ENCODE results near the gene SNURF.
"Not testable (repeated sequence)": the region's sequence is repeated elsewhere in the genome, so short reads cannot be mapped to it uniquely, and the experiment has no call there.

SNURF gene, protein sequence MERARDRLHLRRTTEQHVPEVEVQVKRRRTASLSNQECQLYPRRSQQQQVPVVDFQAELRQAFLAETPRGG

DNA sequence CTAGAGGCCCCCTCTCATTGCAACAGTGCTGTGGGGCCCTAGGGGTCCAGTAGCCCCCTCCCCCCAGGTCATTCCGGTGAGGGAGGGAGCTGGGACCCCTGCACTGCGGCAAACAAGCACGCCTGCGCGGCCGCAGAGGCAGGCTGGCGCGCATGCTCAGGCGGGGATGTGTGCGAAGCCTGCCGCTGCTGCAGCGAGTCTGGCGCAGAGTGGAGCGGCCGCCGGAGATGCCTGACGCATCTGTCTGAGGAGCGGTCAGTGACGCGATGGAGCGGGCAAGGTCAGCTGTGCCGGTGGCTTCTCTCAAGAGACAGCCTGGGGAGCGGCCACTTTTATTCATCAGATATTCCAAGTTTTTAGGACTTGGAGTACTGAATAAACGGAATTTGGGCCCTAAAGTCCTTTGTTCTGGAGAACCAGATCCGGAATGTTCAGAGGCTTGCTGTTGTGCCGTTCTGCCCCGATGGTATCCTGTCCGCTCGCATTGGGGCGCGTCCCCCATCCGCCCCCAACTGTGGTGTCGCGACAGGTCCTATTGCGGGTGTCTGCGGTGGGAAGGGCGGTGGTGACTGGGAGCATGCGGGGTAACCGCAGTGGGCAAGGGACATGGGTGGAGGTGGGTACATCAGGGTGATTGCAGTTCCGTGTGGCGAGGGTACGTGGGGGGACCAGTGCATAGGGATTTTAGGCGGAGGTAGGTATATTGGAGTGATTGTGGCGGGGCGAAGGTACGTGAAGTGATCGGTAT lies at the start of gene SNURF, which contains the start of gene SNRPN:
TSS of gene SNURF (plus strand) at position 205 of the 748 bp plus-strand sequence. CDS start at position 267, 62 bp downstream.
TSS of gene SNRPN (plus strand) at position 205 of the 748 bp plus-strand sequence. CDS start 19,467 bp downstream, outside the sequence.
- peak; percentile 41 for DNase-seq

DNA sequence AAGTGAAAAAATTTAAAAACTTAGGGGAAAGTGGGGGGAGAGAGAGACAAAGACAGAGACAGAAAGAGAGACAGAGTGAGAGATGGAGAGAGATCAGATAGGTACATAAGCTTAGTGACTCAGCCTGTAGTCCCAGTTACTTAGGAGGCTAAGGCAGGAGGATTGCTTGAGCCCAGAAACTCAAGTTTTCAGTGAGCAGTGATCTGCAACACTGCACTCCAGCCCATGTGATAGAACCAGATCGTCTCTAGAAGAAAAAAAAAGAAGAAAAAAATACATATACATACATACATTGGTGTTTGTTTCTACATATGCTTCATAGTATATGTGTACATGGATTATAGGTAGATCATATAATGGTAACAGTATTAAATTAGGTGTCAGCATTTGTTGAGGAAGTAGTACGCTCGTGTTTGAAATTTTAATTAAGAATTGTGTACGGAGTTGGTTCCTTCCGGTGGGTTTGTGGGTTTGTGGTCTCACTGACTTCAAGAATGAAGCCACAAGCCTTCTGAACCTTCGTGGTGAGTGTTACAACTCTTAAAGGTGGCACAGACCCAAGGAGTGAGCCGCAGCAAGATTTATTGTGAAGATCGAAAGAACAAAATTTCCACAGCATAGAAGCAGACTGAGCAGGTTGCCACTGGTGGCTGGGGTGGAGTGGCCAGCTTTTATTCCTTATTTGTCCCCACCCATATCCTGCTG lies 38.3 kb upstream of the SNURF start:
- DNase-seq, result no peak

DNA sequence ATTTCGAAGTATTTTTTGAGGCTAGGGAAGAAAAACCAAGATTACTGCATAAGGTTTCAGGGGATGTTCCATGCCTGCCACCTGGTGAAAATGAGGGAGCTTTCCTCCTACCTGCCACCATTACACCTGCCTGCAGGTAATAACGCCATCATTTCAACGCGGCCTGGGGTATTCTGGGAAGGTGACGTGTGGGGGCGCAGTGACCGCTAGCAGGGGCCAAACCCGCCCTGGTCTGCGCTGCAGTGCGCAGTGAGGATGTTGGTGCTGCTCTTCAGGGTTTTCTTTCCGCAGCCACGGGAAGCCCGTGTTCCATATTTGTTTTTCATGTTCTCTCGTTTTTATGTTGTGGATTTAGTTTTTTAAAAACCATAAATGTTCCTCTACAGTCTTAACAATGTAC lies 37.4 kb upstream of the SNURF start:
- DNase-seq, result no peak

DNA sequence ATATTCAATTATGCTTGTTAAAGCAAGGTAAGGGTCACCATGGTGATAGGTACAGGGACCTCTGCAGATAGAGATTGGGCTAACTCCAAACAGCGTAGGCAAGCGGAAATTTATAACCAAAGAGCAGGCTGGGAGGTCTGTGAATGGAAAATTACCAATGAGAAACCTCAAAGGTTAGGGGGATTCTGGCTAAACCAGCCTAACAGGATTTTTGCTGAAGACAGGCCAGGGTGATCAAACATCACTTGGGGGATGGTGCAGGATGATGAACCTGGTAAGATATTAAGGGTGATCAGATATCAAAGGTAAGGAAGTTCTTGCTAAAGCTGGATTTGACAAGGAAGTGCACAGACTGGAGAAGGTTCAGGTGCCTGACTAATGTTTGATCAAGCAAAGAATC lies 35.3 kb upstream of the SNURF start:
- no peak for DNase-seq

DNA sequence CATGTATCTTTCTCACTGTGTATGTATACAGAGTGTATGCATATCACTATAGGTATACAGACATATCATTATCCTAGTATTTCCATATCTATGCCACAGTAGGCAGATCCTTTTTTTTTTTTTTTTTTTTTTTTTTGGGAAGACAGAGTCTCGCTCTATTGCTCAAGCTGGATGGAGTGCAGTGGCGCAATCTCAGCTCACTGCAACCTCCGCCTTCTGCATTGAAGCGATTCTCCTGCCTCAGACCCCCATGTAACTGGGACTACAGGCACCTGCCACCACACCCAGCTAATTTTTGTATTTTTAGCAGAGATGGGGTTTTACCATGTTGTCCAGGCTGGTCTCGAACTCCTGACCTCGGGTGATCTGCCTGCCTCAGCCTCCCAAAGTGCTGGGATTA lies 32.0 kb upstream of the SNURF start:
- DNase-seq, result not testable (repeated sequence)

DNA sequence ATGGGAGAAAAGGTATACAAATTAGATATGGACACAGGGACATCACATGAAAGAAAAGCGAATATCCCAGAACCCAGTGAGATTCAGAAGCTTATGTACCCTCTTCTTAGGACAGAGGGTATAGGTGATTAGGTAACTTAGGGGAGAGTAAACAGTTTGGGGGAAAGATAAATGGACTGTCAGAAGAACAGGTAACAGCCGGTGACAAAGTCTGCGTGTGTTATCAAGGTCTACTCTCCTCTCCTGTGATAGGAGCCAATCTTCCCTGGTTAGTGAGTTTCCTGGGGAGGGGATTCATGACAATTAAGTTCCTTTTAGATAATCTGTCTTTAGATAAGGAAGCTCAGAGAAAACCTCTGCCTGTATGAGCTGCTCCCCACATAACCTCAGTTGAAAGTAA lies 30.6 kb upstream of the SNURF start:
- no peak for DNase-seq

DNA sequence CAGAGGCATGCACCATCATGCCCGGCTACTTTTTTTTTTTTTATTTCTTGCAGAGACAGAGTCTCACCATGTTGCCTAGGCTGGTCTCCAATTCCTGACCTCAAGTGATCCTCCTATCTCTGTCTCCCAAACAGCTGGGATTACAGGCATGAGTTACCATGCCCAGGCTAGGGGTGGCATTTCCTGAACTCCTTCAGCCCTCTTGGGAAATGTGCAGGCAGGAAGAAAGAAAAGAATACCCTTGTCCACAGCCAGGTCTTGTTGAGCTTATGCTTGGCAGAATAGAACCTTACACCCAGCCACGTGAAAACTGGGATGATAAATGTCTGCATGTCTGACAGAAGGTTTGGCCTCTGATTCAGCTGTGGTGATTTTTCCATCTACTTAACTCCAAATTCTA lies 30.2 kb upstream of the SNURF start:
- DNase-seq, result no peak

DNA sequence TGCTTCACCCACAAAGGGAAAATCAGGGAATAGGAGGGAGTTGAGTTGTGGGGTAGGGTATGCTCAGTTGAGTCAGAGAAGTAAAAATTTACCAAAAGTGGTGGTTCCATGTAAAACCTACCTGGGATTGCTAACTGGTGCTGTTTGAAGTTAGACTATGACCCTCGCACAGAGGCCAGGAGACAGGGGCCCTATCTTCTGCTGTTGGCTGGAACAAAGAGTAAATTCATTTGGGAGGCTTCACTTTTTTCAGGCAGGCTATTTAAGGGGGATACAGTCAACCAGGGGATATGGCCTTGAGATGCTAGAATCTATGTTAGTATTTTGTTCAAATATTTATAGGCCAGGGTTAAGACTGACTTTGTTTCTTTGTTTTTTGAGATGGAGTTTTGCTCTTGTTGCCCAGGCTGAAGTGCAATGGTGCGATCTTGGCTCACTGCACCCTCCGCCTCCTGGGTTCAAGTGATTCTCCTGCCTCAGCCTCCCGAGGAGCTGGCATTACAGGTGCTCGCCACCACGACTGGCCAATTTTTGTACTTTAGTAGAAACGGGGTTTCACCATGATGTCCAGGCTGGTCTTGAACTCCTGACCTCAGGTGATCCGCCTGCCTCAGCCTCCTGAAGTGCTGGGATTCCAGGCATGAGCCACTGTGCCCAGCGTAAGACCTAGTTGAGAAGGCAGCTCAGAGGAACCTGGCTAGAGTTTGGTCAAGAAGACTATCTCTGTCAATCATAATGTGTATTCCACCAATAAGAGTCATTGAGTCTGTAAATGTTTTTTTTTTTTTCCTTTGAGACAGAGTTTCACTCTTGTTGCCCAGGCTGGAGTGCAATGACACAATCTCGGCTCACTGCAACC lies 22.7 kb upstream of the SNURF start:
- not testable (repeated sequence) for DNase-seq

DNA sequence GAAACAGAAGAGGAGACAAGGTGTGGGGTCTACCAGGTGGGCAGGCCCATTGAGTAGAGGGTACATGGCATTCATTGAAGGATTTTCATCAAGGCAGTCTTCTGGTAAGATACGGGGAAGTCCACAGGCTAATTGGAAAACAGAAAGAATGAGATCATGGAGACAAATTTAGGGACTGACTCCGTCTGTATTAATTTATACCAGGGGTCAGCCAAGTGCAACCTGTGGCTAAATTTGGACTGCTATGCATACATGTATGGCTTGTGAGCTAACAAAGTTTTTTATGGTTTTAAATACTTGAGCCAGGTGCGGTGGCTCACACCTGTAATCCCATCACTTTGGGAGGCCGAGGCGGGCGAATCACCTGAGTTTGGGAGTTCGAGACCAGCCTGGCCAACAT lies 21.1 kb upstream of the SNURF start:
- no peak for DNase-seq

DNA sequence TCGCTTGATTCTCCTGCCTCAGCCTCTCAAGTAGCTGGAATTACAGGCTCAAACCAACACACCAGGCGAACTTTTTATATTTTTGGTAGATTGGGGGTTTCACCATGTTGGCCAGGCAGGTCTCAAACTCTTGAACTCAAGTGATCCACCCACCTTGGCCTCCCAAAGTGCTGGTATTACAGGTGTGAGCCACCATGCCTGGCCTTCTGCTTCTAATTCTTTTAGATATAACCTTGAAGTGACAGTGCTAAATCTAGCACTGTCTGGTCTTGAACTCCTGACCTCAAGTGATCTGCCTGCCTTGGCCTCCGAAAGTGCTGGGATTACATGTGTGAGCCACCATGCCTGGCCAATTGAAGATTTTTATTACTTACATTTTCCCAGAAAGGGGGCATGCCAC lies 16.6 kb upstream of the SNURF start:
- DNase-seq, result not testable (repeated sequence)

DNA sequence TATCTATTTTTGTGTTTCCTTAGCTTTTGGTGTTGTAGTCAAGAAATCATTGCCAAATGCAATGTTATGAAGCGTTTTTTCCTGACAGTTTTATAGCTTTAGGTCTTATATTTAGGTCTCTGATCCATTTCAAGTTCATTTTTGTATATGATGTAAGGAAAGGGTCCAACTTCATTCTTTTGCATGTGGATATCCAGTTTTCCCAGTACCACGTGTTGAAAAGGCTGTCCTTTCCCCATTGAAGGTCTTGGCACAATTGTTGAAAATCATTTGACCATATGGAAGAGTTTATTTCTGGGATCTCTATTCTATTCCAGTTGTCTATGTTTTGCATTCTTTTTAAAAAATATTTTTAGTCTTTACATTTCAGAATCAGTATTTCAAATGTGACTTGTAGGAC lies 14.6 kb upstream of the SNURF start:
- DNase-seq, result no peak

DNA sequence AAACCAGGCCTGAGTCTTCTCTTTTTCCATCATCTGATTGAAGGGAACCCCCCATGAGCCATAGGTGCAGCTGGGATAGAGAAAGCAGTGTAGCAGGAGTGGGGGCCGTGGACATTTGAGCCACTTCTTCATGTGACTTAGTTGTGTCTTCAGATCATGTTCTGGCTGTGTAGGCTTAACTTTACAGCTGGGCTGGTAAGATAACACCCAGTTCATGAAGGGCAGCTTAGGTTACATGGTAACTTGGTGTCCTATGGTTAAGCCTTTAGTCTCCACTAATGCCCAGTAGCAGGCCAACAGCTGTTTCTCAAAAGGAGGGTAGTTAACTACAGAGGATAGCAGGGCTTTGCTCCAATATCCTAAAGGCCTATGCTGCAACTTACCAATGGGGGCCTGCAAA lies 11.4 kb upstream of the SNURF start:
- no peak for DNase-seq

DNA sequence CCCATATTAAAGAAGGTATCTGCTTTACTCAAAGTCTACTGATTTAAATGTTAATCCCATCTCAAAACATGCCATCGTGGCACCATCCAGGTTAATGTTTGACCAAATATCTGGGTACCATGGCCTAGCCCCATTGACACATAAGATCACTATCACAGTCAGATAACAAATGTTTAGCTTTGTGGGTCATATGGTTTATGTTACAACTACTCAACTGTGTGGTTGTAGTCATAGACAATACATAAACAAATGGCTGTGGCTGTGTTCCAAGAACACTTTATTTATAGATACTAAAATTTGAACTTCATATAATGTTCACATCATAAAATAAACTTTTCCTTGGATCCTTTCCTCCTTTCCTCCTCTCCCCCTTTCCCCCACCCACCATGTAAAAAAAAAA lies 9.8 kb upstream of the SNURF start:
- no peak for DNase-seq

DNA sequence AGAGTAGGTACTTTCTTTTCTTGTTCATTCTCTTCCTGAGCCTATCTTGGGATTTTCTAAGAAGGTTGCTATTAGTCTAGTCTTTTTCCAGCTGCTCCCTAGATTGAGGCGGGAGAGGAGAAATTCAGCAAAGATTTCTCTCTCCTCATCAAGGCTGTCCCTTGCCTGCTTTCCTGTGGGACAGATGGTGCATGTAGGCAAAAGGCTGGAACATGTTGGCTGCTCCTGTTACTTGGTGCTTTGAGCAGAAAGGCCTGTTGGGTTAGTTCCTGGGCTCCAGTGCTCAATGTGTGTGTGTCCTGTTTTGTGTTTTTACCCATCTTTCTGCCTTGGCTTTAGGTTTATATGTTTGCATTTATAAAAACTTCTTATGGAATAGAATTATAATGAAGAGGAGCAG lies 9.1 kb upstream of the SNURF start:
- no peak for DNase-seq

DNA sequence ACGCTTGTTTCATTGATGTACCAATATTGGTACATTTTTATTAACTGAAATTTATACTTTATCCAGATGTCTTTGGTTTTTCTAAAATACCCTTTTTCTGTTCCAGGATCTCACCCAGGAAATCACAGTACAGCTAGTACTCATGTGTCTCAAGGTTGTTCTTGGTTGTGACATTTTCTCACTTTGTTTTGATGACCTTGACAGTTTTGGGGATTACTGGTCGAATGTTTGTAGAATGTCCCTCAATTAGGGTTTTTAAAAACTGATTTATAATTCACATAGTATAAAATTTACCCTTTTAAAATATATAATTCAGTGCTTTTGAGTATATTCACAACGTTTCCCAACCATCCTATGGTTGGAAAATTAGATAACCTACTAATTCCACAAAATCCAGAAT lies 6.3 kb upstream of the SNURF start:
- DNase-seq, result no peak

DNA sequence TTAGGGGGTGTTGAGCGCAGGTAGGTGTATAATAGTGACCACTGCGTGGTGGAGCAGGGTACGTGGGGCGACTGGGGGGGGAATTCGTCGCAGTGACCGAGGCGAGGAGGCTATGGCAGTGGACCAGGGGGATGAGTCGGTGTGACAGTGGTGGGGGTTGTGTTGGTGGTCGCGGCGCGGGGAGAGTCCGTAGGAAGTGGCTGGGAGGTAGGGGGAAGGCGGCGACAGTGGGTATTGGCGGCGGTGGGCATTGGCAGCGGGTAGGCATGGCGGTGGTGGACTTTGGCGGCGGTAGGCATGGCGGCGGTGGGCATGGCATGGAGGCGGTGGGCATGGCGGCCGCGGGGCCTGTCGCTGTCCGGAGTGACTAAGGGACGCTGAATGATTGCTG lies 739 bp downstream of the SNURF start:
- peak; percentile 8 for DNase-seq

DNA sequence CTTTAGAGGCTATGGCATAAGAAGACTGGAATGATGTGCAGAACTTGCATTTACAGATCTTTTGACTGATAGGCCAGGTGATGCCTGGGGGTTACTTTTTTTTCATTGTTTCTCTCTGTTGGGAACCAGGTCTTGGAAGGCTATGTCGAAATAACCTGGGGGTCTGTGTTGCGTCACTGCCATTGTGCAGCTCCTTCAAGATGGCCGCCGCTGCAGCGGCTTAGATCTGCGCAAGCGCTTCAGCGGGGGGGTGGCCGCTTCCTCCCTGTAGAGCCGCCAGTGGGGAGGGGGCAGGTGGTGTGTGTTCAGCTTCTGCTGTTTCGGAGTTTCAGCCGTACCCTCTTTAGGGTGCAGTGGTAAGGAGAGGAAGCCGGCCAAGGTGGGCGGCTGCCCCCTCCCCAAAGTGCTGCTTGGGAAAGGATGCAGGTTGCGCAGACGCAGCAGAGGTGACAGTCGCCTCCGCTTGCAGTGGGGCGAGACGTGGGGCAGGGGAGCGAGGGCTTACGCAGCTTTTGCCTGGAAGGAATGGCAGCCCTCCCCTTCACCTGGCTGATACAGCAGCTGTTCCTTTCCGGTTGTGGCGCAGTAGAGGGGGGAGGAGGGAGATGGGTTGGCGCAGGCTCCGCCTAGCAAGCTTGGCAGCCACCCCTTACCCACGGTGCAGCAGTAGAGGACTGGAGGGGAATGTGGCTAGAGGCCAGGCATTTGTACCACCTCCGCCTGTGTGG lies 1.5 kb downstream of the SNURF start:
- peak; percentile 64 for DNase-seq

DNA sequence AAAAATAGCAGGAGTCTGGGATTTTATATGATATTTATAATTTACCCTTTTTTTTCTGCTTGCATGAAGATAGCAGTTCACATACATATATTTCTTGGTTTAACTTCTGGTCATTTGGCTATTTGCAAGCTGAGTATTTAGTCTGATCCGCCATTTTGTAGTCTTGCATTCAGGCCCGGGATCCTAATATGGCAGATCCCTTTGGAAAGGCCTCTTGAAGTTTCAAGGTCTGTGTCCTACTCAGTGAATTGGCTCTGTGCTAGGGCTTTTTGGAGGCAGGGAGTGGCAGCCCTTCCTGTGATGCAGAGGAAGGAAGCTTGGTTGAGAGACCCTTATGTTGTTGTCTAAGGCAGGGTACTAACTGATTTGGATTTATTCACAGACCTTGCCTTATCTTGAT lies 2.9 kb downstream of the SNURF start:
- DNase-seq, result no peak

DNA sequence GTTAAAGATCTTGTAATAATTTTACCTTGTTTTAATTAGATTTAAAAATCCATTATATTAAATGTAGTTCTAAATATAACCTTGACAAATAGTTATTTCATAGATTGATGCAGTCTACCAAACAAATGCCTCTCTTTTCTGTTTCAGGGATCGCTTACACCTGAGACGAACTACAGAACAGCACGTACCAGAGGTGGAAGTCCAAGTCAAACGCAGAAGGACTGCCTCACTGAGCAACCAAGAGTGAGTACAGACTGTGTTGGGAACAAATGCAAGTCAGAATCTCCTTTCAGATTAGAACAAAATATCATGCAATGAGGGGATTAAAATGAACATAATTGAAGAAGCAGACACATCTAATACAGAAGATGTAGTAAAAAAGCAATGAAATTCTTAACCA lies 7.2 kb downstream of the SNURF start:
- DNase-seq, result no peak

DNA sequence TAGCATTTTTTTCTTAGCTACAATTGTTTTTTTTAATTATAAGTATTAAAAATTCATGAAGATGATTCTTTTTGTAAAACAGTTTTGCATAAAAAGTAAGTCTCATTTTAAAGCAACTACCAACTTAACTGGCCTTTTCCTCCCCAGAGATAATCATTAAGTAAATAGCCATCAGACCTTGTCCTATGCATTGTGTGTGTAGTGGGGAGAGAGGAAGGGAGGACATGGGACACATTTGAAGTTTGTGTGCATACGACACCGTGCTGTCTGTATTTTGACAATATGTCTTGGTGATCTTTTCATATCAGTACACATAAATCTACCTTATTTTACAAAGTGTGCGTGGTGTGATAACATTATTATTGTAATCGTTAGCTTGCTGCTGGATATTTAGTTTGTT lies 8.1 kb downstream of the SNURF start:
- no peak for DNase-seq

DNA sequence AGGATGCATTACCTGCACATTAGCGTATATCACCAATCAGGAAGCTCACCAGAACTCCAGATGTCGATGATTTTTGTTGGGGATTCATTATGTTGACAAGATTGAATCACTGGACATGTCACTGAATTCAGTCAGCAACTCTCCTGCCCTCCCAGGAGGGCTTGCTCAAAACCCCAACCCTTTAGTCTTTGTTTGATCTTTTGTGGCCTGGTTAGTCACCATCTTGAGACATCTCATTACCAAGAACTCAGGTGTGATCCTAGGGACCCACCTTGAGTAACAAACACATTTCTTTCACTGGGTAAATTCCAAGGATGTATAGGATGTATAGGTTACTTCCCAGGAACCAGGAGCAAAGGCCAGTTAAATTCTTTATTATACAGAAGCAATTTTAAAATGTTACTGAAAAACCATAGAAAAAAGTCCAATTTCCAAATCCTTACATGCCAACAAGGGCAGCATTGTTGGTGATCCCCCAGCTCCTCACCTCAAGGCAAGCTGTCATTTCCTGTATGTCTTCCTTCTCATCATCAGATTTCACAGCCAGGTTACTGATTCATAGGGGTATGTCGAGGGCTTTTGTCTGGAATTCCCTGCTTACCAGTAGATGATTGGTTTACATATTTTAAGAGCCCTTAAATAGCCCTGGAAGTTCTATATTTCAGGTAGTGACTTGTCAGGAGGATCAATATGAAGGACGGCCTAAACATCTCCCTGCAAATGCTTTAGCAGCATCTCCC lies 11.7 kb downstream of the SNURF start:
- DNase-seq, result no peak

DNA sequence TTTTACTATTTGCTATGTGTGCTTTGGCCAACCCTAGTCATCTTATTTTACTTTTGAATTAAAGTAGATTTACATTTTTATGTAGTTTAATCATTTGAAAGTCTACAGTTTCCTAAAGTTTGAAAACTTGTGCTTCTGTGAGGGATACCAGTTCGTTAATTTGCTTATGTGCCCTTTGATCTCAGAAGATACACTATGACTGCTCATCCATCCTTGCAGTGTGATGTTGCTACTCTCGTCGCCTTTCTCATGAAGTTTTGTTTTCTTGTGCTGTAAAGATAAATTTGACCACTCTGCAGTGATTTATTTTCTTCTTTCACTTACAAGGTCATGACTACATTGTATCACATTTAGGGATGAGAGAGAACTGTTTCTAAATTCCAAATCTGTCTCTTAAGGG lies 16.3 kb downstream of the SNURF start:
- DNase-seq, result no peak
